Smooth muscle cell (in vitro differentiated cells): Measurements from ENCODE around the gene CCDC102A. TPM values are rescaled to one million over a fixed set of nuclear protein-coding genes. Genes with fewer than 3 reads are reported as not detected.

Source experiments
- DNase-seq: peaks from one replicate; lab custom pipeline; 2025; ENCODE audit not compliant: unreplicated experiment; lab: John Stamatoyannopoulos, UW
- H2AFZ ChIP-seq: fragments of 200-600 bp; sonication (generic); 2 replicates; pipeline ENCODE4 v1.6.0; 2016; ENCODE audit warnings: antibody characterized with exemption, low read depth, mild to moderate bottlenecking
- H3F3A ChIP-seq: fragments of 200-600 bp; sonication (generic); 2 replicates; pipeline ENCODE4 v1.6.0; 2017; ENCODE audit warnings: antibody characterized with exemption, low read depth
- H3K27ac ChIP-seq: fragments of 200-600 bp; sonication (generic); 2 replicates; pipeline ENCODE4 v1.5.1; 2016; ENCODE audit warnings: low read depth, mild to moderate bottlenecking
- H3K27me3 ChIP-seq: fragments of 200-600 bp; sonication (generic); 2 replicates; pipeline ENCODE4 v1.6.1; 2016; ENCODE audit warnings: low read depth, mild to moderate bottlenecking
- H3K36me3 ChIP-seq: fragments of 200-600 bp; sonication (generic); 2 replicates; pipeline ENCODE4 v1.5.1; 2016; ENCODE audit warnings: low read depth
- H3K4me1 ChIP-seq: fragments of 200-600 bp; sonication (generic); 2 replicates; pipeline ENCODE4 v1.5.1; 2016; ENCODE audit warnings: low read depth
- H3K4me2 ChIP-seq: fragments of 200-600 bp; sonication (generic); 2 replicates; pipeline ENCODE4 v1.6.0; 2016; ENCODE audit warnings: mild to moderate bottlenecking
- H3K4me3 ChIP-seq: fragments of 200-600 bp; sonication (generic); 2 replicates; pipeline ENCODE4 v1.5.1; 2016; ENCODE audit warnings: mild to moderate bottlenecking
- H3K79me2 ChIP-seq: fragments of 200-600 bp; sonication (generic); 2 replicates; pipeline ENCODE4 v1.6.0; 2016; ENCODE audit warnings: low read depth, mild to moderate bottlenecking
- H3K9ac ChIP-seq: fragments of 200-600 bp; sonication (generic); 2 replicates; pipeline ENCODE4 v1.6.0; 2016; ENCODE audit warnings: low read depth
- H3K9me3 ChIP-seq: fragments of 200-600 bp; sonication (generic); replicated peaks from 2 replicates; pipeline ENCODE4 v1.5.1; 2016; ENCODE audit warnings: low read depth
- H4K20me1 ChIP-seq: fragments of 200-600 bp; sonication (generic); 2 replicates; pipeline ENCODE4 v1.6.0; 2016; ENCODE audit warnings: low read depth
- WGBS: methylation state at CpG from one replicate; pipeline ENCODE4 v1.1.7; 2016; ENCODE audit warnings: low lambda C conversion rate; 5-methylcytosine and 5-hydroxymethylcytosine counted together
- polyA plus RNA-seq: library from polyadenylated mRNA; unstranded; fragments of >200 nt; fragmentation: Nextera tagmentation; extraction: Ambion mirVana; gene quantifications from 2 replicates; pipeline ENCODE4 v1.2.1, GENCODE V29; 2016
- total RNA-seq: library from RNA; depleted of rRNA; stranded (reverse); fragments of >200 nt; gene quantifications from 2 replicates; pipeline ENCODE4 v1.2.3, GENCODE V29; 2014
- TF ChIP-seq, protein P1 (sequence below): fragments of 200-600 bp; sonication (generic); IDR thresholded peaks from 2 replicates; pipeline ENCODE4 v1.5.1; 2017; ENCODE audit warnings: borderline replicate concordance, mild to moderate bottlenecking, antibody characterized with exemption; ENCODE audit not compliant: insufficient read depth, poor library complexity, severe bottlenecking

The CCDC102A gene
- total and polyA plus RNA-seq, 2 experiments from 2014 or later: 10.8 to 25.3 TPM

DNA sequence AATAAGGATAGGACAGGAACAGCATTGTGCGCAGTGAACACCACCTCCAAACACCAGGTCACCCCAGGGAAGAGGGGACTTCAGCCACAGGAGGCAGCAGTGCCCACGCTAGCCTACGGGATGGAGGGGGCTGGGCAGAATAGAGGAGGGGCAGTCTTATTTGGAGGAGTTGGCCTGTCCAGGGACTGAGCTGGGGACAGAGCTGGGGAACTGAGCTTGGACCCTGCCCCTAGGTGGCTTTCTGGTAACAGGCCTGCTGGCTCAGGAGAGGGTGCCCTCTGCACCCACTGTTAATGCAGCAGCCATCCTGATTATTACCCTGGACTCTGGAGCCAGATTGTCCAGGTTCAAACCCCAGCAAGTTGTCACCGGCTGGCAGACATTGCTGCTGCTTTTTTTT lies 9.3 kb downstream of the CCDC102A start:
- Histone ChIP-seq H3K79me2 (no peaks in the 10 kb centered on the region), H3K36me3 (no peaks in the 10 kb centered on the region), H3K4me1 (peaks cover 7% of the 10 kb centered on the region), H3K4me2 (no peak overlapping the region), H3K27me3 (peaks cover 5% of the 10 kb centered on the region), H4K20me1 (peaks cover 31% of the 10 kb centered on the region), H2AFZ (no peak overlapping the region), H3K9ac (no peak overlapping the region), H3K9me3 (no peaks in the 10 kb centered on the region), H3K27ac (no peak overlapping the region), H3F3A (no peaks in the 10 kb centered on the region), H3K4me3 (no peak overlapping the region)
- 92% methylated on average over 4 of the region's 4 CpGs for WGBS
- no peak for DNase-seq
- TF ChIP-seq, protein P1, sequence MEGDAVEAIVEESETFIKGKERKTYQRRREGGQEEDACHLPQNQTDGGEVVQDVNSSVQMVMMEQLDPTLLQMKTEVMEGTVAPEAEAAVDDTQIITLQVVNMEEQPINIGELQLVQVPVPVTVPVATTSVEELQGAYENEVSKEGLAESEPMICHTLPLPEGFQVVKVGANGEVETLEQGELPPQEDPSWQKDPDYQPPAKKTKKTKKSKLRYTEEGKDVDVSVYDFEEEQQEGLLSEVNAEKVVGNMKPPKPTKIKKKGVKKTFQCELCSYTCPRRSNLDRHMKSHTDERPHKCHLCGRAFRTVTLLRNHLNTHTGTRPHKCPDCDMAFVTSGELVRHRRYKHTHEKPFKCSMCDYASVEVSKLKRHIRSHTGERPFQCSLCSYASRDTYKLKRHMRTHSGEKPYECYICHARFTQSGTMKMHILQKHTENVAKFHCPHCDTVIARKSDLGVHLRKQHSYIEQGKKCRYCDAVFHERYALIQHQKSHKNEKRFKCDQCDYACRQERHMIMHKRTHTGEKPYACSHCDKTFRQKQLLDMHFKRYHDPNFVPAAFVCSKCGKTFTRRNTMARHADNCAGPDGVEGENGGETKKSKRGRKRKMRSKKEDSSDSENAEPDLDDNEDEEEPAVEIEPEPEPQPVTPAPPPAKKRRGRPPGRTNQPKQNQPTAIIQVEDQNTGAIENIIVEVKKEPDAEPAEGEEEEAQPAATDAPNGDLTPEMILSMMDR: no peak

DNA sequence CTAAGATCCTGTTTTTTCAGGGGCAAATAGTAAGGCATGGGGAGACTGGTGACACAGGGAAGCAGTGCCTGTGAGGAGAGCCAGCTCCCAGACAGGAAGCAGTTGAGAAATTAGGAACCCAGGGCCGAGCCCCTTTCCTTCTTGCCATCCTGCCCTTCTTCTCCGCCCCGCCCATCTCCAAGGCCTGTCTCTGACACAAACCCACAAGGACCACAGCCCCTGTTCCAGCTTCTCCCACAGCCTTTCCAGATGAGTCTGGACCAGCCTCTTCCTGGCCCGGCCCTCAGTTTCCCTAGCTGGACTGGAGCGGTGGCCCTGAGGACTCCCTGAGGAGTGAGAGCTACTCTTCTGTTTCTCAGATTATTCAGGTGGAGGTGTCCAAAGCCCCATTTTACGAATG lies 9.9 kb downstream of the CCDC102A start:
- no peaks in the 10 kb centered on the region for H3K36me3 ChIP-seq
- no peaks in the 10 kb centered on the region for H3K9me3 ChIP-seq
- H2AFZ ChIP-seq: no peak overlapping the region
- H3K4me3 ChIP-seq: no peak overlapping the region
- H3K9ac ChIP-seq: no peak overlapping the region
- no peaks in the 10 kb centered on the region for H3F3A ChIP-seq
- no peaks in the 10 kb centered on the region for H3K79me2 ChIP-seq
- peaks cover 5% of the 10 kb centered on the region for H3K27me3 ChIP-seq
- H3K27ac ChIP-seq: no peak overlapping the region
- WGBS: 95% methylated on average over 6 of the region's 6 CpGs
- no peak overlapping the region for H3K4me2 ChIP-seq
- TF ChIP-seq, protein P1: no peak
- DNase-seq: no peak
- H4K20me1 ChIP-seq: peaks cover 26% of the 10 kb centered on the region
- peaks cover 7% of the 10 kb centered on the region for H3K4me1 ChIP-seq

DNA sequence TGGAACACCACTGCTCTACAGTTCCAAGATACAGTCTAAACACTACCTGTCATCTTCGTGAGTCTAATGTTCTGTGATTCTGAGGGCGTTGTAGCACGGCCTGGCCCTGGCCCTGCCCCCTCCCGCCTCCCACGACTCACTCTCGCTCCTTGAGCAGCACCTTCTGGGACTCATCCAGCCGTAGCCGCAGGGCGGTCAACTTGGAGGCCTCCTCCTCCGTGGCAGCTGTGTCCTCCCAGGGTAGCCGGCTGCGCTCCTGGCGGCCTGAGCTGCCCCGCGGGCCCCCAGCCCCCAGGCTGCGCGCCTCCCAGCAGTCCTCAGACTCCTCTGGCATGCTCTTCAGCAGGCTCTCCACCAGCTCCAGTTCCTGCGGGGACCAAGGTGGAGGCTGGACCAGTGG lies 10.6 kb downstream of the CCDC102A start:
- H3K4me3 ChIP-seq: no peak overlapping the region
- H2AFZ ChIP-seq: no peak overlapping the region
- H3F3A ChIP-seq: no peaks in the 10 kb centered on the region
- H3K4me2 ChIP-seq: no peak overlapping the region
- no peaks in the 10 kb centered on the region for H3K36me3 ChIP-seq
- H3K4me1 ChIP-seq: peaks cover 7% of the 10 kb centered on the region
- no peak overlapping the region for H3K9ac ChIP-seq
- no peak overlapping the region for H3K27ac ChIP-seq
- H3K27me3 ChIP-seq: peaks cover 5% of the 10 kb centered on the region
- DNase-seq: no peak
- TF ChIP-seq, protein P1: no peak
- H4K20me1 ChIP-seq: peaks cover 18% of the 10 kb centered on the region
- no peaks in the 10 kb centered on the region for H3K9me3 ChIP-seq
- WGBS: 81% methylated on average over 18 of the region's 18 CpGs
- no peaks in the 10 kb centered on the region for H3K79me2 ChIP-seq

- H3K4me3 ChIP-seq: no peak overlapping the region
- TF ChIP-seq, protein P1: no peak
- DNase-seq: no peak
- WGBS: 95% methylated on average over 8 of the region's 8 CpGs
- no peak overlapping the region for H3K9ac ChIP-seq
- no peaks in the 10 kb centered on the region for H3K4me1 ChIP-seq
- no peaks in the 10 kb centered on the region for H4K20me1 ChIP-seq
- H3K4me2 ChIP-seq: no peak overlapping the region
- H3K27me3 ChIP-seq: no peaks in the 10 kb centered on the region
- H2AFZ ChIP-seq: no peak overlapping the region
- H3K9me3 ChIP-seq: no peaks in the 10 kb centered on the region
- H3K36me3 ChIP-seq: no peaks in the 10 kb centered on the region
- no peaks in the 10 kb centered on the region for H3F3A ChIP-seq
- no peaks in the 10 kb centered on the region for H3K79me2 ChIP-seq
- no peak overlapping the region for H3K27ac ChIP-seq
Observed at GRCh38 chr16:57522960-57523359, 13.4 kb downstream of the CCDC102A start.
